ENCODE measurements around the gene HLA-DPB1. TPM values are rescaled to one million over a fixed set of nuclear protein-coding genes. Genes with fewer than 3 reads are reported as not detected.
"Not testable (repeated sequence)": the region's sequence is repeated elsewhere in the genome, so short reads cannot be mapped to it uniquely, and the experiment has no call there.

HLA-DPB1 gene
- total RNA-seq, 1 experiment from 2014 or later, result not detected

DNA sequence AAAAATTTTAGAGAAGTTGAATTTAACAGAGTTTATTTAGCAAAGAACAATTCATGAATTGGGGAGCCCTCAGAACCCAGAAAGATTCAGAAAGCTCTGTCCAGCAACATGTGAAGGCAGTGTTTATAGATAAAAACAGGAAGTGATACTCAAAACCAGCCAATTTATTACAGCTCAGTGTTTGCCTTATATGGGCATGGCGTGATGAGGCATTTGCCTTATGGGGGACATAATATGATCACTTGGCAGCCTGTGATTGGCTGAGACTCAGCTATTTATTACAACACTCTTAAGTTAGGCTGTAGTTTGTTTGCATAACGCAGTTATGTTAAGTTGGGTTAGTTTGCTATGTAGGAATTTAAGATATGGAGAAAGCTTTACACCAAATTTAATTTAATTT is 13.8 kb upstream of the HLA-DPB1 start:
- Histone ChIP-seq H3F3A (ENCODE audit: insufficient read depth, low read depth) (no peaks in the 10 kb centered on the region), H3K36me3 (ENCODE audit: low read depth) (no peaks in the 10 kb centered on the region), H3K79me2 (ENCODE audit: low read depth) (no peaks in the 10 kb centered on the region), H3K27me3 (ENCODE audit: insufficient read depth, low read depth) (peaks cover 19% of the 10 kb centered on the region), H3K4me2 (no peak overlapping the region), H3K9me3 (ENCODE audit: insufficient read depth, low read depth) (no peaks in the 10 kb centered on the region), H4K20me1 (ENCODE audit: insufficient read depth) (no peaks in the 10 kb centered on the region), H3K9me2 (ENCODE audit: insufficient read depth) (no peaks in the 10 kb centered on the region), H2AFZ (no peak overlapping the region), H3K27ac (no peak overlapping the region), H3K4me3 (no peak overlapping the region), H3K4me1 (replicated peaks; ENCODE audit: insufficient read depth) (no peaks in the 10 kb centered on the region)
- CTCF ChIA-PET, result no interaction called here
- DNase-seq, result peak in 1 of 2 experiments; percentile 52
- BruUV-seq (replicated peaks), result no TSS peak
- no peak for TF ChIP-seq EZH2 (IDR thresholded peaks at IDR 0.05; ENCODE audit: low read depth)
- TF ChIP-seq, protein P1, sequence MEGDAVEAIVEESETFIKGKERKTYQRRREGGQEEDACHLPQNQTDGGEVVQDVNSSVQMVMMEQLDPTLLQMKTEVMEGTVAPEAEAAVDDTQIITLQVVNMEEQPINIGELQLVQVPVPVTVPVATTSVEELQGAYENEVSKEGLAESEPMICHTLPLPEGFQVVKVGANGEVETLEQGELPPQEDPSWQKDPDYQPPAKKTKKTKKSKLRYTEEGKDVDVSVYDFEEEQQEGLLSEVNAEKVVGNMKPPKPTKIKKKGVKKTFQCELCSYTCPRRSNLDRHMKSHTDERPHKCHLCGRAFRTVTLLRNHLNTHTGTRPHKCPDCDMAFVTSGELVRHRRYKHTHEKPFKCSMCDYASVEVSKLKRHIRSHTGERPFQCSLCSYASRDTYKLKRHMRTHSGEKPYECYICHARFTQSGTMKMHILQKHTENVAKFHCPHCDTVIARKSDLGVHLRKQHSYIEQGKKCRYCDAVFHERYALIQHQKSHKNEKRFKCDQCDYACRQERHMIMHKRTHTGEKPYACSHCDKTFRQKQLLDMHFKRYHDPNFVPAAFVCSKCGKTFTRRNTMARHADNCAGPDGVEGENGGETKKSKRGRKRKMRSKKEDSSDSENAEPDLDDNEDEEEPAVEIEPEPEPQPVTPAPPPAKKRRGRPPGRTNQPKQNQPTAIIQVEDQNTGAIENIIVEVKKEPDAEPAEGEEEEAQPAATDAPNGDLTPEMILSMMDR (conservative IDR thresholded peaks at IDR 0.05), result no peak
- POLR2A ChIA-PET (ENCODE audit: unreplicated experiment), result no interaction called here
- intact Hi-C loops (cut with micrococcal nuclease; ENCODE audit: unreplicated experiment), result no loop called here

DNA sequence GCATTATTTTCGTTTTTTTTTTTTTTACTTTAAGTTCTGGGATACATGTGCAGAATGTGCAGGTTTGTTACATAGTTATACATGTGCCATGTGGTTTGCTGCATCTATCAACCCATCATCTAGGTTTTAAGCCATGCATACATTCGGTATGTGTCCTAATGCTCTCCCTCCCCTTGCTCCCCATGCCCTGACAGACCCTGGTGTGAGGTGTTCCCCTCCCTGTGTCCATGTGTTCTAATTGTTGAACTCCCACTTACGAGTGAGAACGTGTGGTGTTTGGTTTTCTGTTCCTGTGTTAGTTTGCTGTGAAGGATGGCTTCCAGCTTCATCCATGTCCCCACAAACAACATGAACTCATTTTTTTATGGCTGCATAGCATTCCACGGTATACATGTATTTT is 12.4 kb upstream of the HLA-DPB1 start:
- H2AFZ ChIP-seq; BruUV-seq (replicated peaks); H4K20me1 ChIP-seq (ENCODE audit: insufficient read depth); H3K4me2 ChIP-seq; H3K79me2 ChIP-seq (ENCODE audit: low read depth); POLR2A ChIA-PET (ENCODE audit: unreplicated experiment); H3K9me2 ChIP-seq (ENCODE audit: insufficient read depth); H3K4me1 ChIP-seq (replicated peaks; ENCODE audit: insufficient read depth); H3K9me3 ChIP-seq (ENCODE audit: insufficient read depth, low read depth); CTCF ChIA-PET; H3K36me3 ChIP-seq (ENCODE audit: low read depth); H3K27ac ChIP-seq; intact Hi-C loops (cut with micrococcal nuclease; ENCODE audit: unreplicated experiment); DNase-seq; H3K4me3 ChIP-seq; H3F3A ChIP-seq (ENCODE audit: insufficient read depth, low read depth): not testable (repeated sequence)
- H3K27me3 ChIP-seq (ENCODE audit: insufficient read depth, low read depth), result peaks cover 17% of the 10 kb centered on the region; the same call in 1 of the 2 replicates

DNA sequence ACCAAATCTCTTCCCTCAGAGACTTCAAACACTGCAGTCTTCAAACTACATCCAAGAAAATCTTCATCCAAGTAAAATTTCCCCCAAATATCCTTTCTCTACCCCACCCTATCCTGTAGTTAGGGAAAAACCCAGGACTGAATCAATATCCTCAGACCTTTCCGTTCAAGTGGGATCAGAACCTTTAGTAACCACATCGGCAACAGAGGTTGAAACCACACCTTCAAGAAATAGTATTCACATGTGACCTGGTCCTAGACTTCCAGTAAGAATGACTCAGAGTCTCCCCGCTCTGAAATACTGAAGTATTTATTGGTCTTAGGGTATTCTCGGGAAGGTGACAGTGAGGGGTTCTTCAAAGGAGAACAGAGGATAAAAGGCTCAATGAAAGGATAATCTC is 11.1 kb upstream of the HLA-DPB1 start:
- no TSS peak for BruUV-seq (replicated peaks)
- no peak overlapping the region for H2AFZ ChIP-seq
- H3K4me3 ChIP-seq, result no peak overlapping the region
- no peaks in the 10 kb centered on the region for H3K4me1 ChIP-seq (replicated peaks; ENCODE audit: insufficient read depth)
- peaks cover 21% of the 10 kb centered on the region; the same call in 1 of the 2 replicates for H3K27me3 ChIP-seq (ENCODE audit: insufficient read depth, low read depth)
- TF ChIP-seq, protein P1 (conservative IDR thresholded peaks at IDR 0.05), result no peak
- TF ChIP-seq EZH2 (IDR thresholded peaks at IDR 0.05; ENCODE audit: low read depth), result no peak
- H3K36me3 ChIP-seq (ENCODE audit: low read depth), result no peaks in the 10 kb centered on the region
- no peaks in the 10 kb centered on the region for H3F3A ChIP-seq (ENCODE audit: insufficient read depth, low read depth)
- no peaks in the 10 kb centered on the region for H3K9me2 ChIP-seq (ENCODE audit: insufficient read depth)
- H3K4me2 ChIP-seq, result no peak overlapping the region
- no peak for DNase-seq
- no peak overlapping the region for H3K27ac ChIP-seq
- no peaks in the 10 kb centered on the region for H3K79me2 ChIP-seq (ENCODE audit: low read depth)
- ChIA-PET CTCF (no interaction called here), POLR2A (ENCODE audit: unreplicated experiment) (interaction anchor here (0.6 kb wide), 1 partner anchor 339 kb away, joined by 3 read pairs; no protein-coding TSS in a partner anchor)
- intact Hi-C loops (cut with micrococcal nuclease; ENCODE audit: unreplicated experiment), result no loop called here
- H4K20me1 ChIP-seq (ENCODE audit: insufficient read depth), result no peaks in the 10 kb centered on the region
- H3K9me3 ChIP-seq (ENCODE audit: insufficient read depth, low read depth), result no peaks in the 10 kb centered on the region

DNA sequence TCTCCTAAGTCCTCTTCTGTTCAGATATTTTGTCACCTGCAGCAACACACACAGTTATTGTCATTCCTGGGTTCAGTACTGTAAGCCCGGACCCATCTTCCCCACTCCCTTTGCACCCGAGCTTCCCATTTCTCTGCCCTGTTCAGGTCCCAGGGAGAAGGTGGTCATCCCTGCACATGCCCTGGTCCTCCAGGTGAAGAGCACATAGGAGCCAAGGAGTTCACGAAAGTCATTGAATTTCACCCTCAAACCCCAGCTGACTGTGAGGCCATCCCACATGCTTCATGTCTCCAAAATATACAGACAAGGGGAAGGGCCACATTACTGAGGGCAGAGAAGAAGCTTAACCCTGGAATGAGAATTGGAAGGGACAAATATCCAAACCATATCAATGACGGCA is 10.5 kb upstream of the HLA-DPB1 start:
- no peaks in the 10 kb centered on the region for H4K20me1 ChIP-seq (ENCODE audit: insufficient read depth)
- ChIA-PET POLR2A (ENCODE audit: unreplicated experiment) (interaction anchor here (0.6 kb wide), 1 partner anchor 338 kb away, joined by 3 read pairs; no protein-coding TSS in a partner anchor), CTCF (interaction anchor here (0.6 kb wide), 1 partner anchor 487 kb away, joined by 5 read pairs; no protein-coding TSS in a partner anchor)
- H3K4me3 ChIP-seq, result no peak overlapping the region
- no peaks in the 10 kb centered on the region for H3K9me2 ChIP-seq (ENCODE audit: insufficient read depth)
- H3K4me2 ChIP-seq, result no peak overlapping the region
- H3K36me3 ChIP-seq (ENCODE audit: low read depth), result no peaks in the 10 kb centered on the region
- H3K79me2 ChIP-seq (ENCODE audit: low read depth), result no peaks in the 10 kb centered on the region
- H3K4me1 ChIP-seq (replicated peaks; ENCODE audit: insufficient read depth), result no peaks in the 10 kb centered on the region
- no peak overlapping the region for H3K27ac ChIP-seq
- H3K9me3 ChIP-seq (ENCODE audit: insufficient read depth, low read depth), result no peaks in the 10 kb centered on the region
- TF ChIP-seq, protein P1 (conservative IDR thresholded peaks at IDR 0.05), result no peak
- TF ChIP-seq EZH2 (IDR thresholded peaks at IDR 0.05; ENCODE audit: low read depth), result no peak
- BruUV-seq (replicated peaks), result no TSS peak
- H3K27me3 ChIP-seq (ENCODE audit: insufficient read depth, low read depth), result peaks cover 27% of the 10 kb centered on the region; the same call in 1 of the 2 replicates
- no peak overlapping the region for H2AFZ ChIP-seq
- intact Hi-C loops (cut with micrococcal nuclease; ENCODE audit: unreplicated experiment), result no loop called here
- H3F3A ChIP-seq (ENCODE audit: insufficient read depth, low read depth), result no peaks in the 10 kb centered on the region
- DNase-seq, result no peak

Measured in PC-9 (cell line).